B cell (primary cell): ENCODE data around the gene TACO1. TPM values are rescaled to one million over a fixed set of nuclear protein-coding genes. Genes with fewer than 3 reads are reported as not detected.

Experiments
- ATAC-seq: fragments of 200-7000 bp; cut with Tn5 transposase; one replicate; pipeline ENCODE4 v1.10.0; 2021; ENCODE audit warnings: low read depth, mild to moderate bottlenecking, moderate number of reproducible peaks, moderate library complexity
- CTCF ChIA-PET: fragments of 350-600 bp; sonication (Branson Sonifier 250); formaldehyde crosslinking; loops from one replicate; lab custom pipeline; 2021; ENCODE audit warnings: antibody characterized with exemption, inconsistent platforms; lab: Charles Lee
- POLR2A ChIA-PET: fragments of 350-600 bp; sonication (Branson Sonifier 250); formaldehyde crosslinking; loops from one replicate; lab custom pipeline; 2021; ENCODE audit warnings: antibody characterized with exemption; lab: Charles Lee
- DNase-seq: peaks from one replicate; pipeline ENCODE4 v3.0.0; 2013
- H2AFZ ChIP-seq: 2 replicates; pipeline ENCODE4 v1.6.1; 2012; ENCODE audit warnings: mild to moderate bottlenecking, low read depth, low read length; ENCODE audit not compliant: insufficient read depth, poor library complexity, severe bottlenecking
- H3K27ac ChIP-seq, 2 donors: 1 replicate in 1 of 2; 2 replicates in 1 of 2; pipeline ENCODE4 v1.5.1; 2012 to 2013; ENCODE audit warnings: low read length in 2 of 2, mild to moderate bottlenecking in 2 of 2, moderate library complexity in 1 of 2
- H3K27me3 ChIP-seq, 4 experiments: fragments of 200-600 bp in 1 of 4; sonication (generic) in 1 of 4; replicated peaks in 1 of 4; 1 replicate in 2 of 4; 2 replicates in 2 of 4; pipeline versions ENCODE4 v1.6.1 to v1.7.0; 2013 to 2016; ENCODE audit warnings: low read length in 3 of 4, mild to moderate bottlenecking in 2 of 4, mixed read lengths in 1 of 4, moderate library complexity in 1 of 4; ENCODE audit not compliant: insufficient read depth in 4 of 4, control insufficient read depth in 3 of 4; ENCODE audit errors: control extremely low read depth in 1 of 4
- H3K36me3 ChIP-seq, 2 experiments: replicated peaks in 1 of 2; 1 replicate in 1 of 2; 2 replicates in 1 of 2; pipeline versions ENCODE4 v1.6.1 to v1.7.1; 2013; ENCODE audit warnings: low read length in 1 of 2; ENCODE audit not compliant: insufficient read depth in 2 of 2, control insufficient read depth in 1 of 2; ENCODE audit errors: control extremely low read depth in 1 of 2, extremely low read depth in 1 of 2
- H3K4me1 ChIP-seq, 2 donors: fragments of 200-600 bp in 1 of 2; sonication (generic) in 1 of 2; 1 replicate in 1 of 2; 2 replicates in 1 of 2; pipeline versions ENCODE4 v1.5.1 to v1.6.1; 2013 to 2017; ENCODE audit warnings: low read length in 2 of 2; ENCODE audit not compliant: control insufficient read depth in 2 of 2, insufficient read depth in 2 of 2
- H3K4me2 ChIP-seq: replicated peaks from 2 replicates; pipeline ENCODE3; 2012; ENCODE audit warnings: mild to moderate bottlenecking, low read depth, low read length; ENCODE audit not compliant: poor library complexity, severe bottlenecking
- H3K4me3 ChIP-seq, 5 experiments: fragments of 200-600 bp in 1 of 5; sonication (generic) in 1 of 5; 1 replicate in 3 of 5; 2 replicates in 2 of 5; pipeline versions ENCODE4 v1.5.1 to v1.7.0; 2011 to 2016; ENCODE audit warnings: low read length in 4 of 5, mild to moderate bottlenecking in 4 of 5, low read depth in 2 of 5, control low read depth in 1 of 5, moderate library complexity in 1 of 5; ENCODE audit not compliant: insufficient read depth in 1 of 5; ENCODE audit errors: control extremely low read depth in 1 of 5, extremely low read depth in 1 of 5
- H3K79me2 ChIP-seq: fragments of 200-600 bp; sonication (generic); one replicate; pipeline ENCODE4 v1.6.0; 2016; ENCODE audit warnings: low read length; ENCODE audit not compliant: control insufficient read depth, insufficient read depth
- H3K9ac ChIP-seq: fragments of 200-600 bp; sonication (generic); 2 replicates; pipeline ENCODE4 v1.6.1; 2017; ENCODE audit warnings: mild to moderate bottlenecking, low read length, moderate library complexity
- H3K9me3 ChIP-seq, 3 donors: one replicate each; pipeline versions ENCODE4 v1.6.1 to v1.7.1; 2013; ENCODE audit warnings: low read length in 2 of 3; ENCODE audit not compliant: control insufficient read depth in 2 of 3, insufficient read depth in 1 of 3; ENCODE audit errors: control extremely low read depth in 1 of 3
- H4K20me1 ChIP-seq: 2 replicates; pipeline ENCODE4 v1.6.0; 2012; ENCODE audit warnings: mild to moderate bottlenecking, low read length; ENCODE audit not compliant: insufficient read depth, control insufficient read depth, poor library complexity, severe bottlenecking
- H3K27ac Mint-ChIP-seq: one replicate; pipeline ENCODE4 v1.8.0; 2021; ENCODE audit warnings: mixed read lengths
- H3K27me3 Mint-ChIP-seq: one replicate; pipeline ENCODE4 v1.8.0; 2021; ENCODE audit warnings: mixed read lengths
- H3K4me1 Mint-ChIP-seq: one replicate; pipeline ENCODE4 v1.8.0; 2021; ENCODE audit warnings: mixed read lengths
- H3K4me3 Mint-ChIP-seq: one replicate; pipeline ENCODE4 v1.8.0; 2021; ENCODE audit warnings: mixed read lengths
- H3K9me3 Mint-ChIP-seq: one replicate; pipeline ENCODE4 v1.8.0; 2022; ENCODE audit warnings: mixed read lengths; ENCODE audit not compliant: insufficient read depth
- EZH2 ChIP-seq: IDR thresholded peaks from 2 replicates; pipeline ENCODE4 v1.6.1; 2012; ENCODE audit warnings: borderline replicate concordance, low read depth, mild to moderate bottlenecking, moderate library complexity, low read length; ENCODE audit not compliant: insufficient read depth, poor library complexity, severe bottlenecking
- WGBS: methylation state at CpG from one replicate; pipeline ENCODE4 v1.1.5; 2013; ENCODE audit warnings: missing lambda C conversion rate; ENCODE audit not compliant: insufficient coverage; 5-methylcytosine and 5-hydroxymethylcytosine counted together
- intact Hi-C: fragments of 100-400 bp; cut with micrococcal nuclease; formaldehyde crosslinking; loops from one replicate; pipeline ENCODE4 v1.10.0; 2022
- polyA plus RNA-seq: library from polyadenylated mRNA; depleted of rRNA; stranded (reverse); fragments of >200 nt; gene quantifications from 2 replicates; pipeline ENCODE4 v1.2.3, GENCODE V29; 2012
- total RNA-seq, 2 donors: library from RNA; stranded (reverse); fragments of 120-200 nt in 1 of 2; gene quantifications; 1 replicate in 1 of 2; 2 replicates in 1 of 2; pipeline versions ENCODE4 v1.2.3 to v1.2.4, GENCODE V29; 2013 to 2022
- TF ChIP-seq, protein P1 (sequence below): fragments of 200-600 bp; IDR thresholded peaks from one replicate; pipeline ENCODE4 v1.8.0; 2022; ENCODE audit warnings: antibody characterized with exemption, mild to moderate bottlenecking

TACO1 gene
- total and polyA plus RNA-seq, 2 donors (not counting 1 experiment from before 2014, with no cell fraction given): 9.7 to 17.2 TPM

DNA sequence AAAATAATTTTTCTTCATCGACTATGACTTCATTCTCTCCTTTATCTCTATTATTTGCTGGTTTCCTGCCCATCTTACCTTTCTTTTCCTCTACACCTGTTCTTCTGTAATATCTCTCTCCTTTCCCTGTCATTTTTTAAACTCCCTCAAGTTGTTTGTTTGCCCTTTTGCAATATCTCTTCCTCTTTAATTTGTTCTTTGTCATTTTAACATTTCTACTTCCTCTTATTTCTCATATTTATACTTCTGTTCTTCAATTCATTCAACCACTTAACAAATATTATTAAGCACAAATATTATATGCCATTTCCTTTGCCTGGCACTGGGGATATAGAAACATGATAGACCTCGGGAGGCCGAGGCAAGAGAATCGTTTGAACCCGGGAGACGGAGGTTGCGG lies 44.2 kb downstream of the TACO1 start:
- peaks cover 1 to 10% of the 10 kb centered on the region in 2 experiments for H3K36me3 ChIP-seq
- WGBS: 96% methylated on average over 7 of the region's 7 CpGs
- peaks cover 42% of the 10 kb centered on the region for H3K4me1 Mint-ChIP-seq
- H3K9me3 ChIP-seq: no peaks in the 10 kb centered on the region
- no peaks in the 10 kb centered on the region for H3K9me3 Mint-ChIP-seq
- peak overlapping the region; percentile 16 for H3K4me2 ChIP-seq
- H3K27ac ChIP-seq: peak overlapping the region in 1 of 2 donors; percentile 85
- no peak overlapping the region for H2AFZ ChIP-seq
- DNase-seq (no peak), ATAC-seq (no peak)
- peaks cover 29 to 39% of the 10 kb centered on the region in 2 donors for H3K4me1 ChIP-seq
- intact Hi-C loops: no loop called here
- no peaks in the 10 kb centered on the region for H3K27me3 Mint-ChIP-seq
- no peak overlapping the region for H3K4me3 Mint-ChIP-seq
- H3K27ac Mint-ChIP-seq: peak overlapping the region; percentile 82
- ChIA-PET CTCF (interaction anchor here (1.3 kb wide), 1 partner anchor 66 kb away, joined by 5 read pairs; no protein-coding TSS in a partner anchor), POLR2A (interaction anchor here (1.2 kb wide), 1 partner anchor 52 kb away, joined by 5 read pairs; no protein-coding TSS in a partner anchor)
- peaks cover 15% of the 10 kb centered on the region for H3K79me2 ChIP-seq
- H3K9ac ChIP-seq: no peak overlapping the region
- H3K27me3 ChIP-seq: no peaks in the 10 kb centered on the region
- no peaks in the 10 kb centered on the region for H4K20me1 ChIP-seq
- no peak for TF ChIP-seq EZH2
- TF ChIP-seq, protein P1, sequence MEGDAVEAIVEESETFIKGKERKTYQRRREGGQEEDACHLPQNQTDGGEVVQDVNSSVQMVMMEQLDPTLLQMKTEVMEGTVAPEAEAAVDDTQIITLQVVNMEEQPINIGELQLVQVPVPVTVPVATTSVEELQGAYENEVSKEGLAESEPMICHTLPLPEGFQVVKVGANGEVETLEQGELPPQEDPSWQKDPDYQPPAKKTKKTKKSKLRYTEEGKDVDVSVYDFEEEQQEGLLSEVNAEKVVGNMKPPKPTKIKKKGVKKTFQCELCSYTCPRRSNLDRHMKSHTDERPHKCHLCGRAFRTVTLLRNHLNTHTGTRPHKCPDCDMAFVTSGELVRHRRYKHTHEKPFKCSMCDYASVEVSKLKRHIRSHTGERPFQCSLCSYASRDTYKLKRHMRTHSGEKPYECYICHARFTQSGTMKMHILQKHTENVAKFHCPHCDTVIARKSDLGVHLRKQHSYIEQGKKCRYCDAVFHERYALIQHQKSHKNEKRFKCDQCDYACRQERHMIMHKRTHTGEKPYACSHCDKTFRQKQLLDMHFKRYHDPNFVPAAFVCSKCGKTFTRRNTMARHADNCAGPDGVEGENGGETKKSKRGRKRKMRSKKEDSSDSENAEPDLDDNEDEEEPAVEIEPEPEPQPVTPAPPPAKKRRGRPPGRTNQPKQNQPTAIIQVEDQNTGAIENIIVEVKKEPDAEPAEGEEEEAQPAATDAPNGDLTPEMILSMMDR: no peak
- H3K4me3 ChIP-seq: no peak overlapping the region

DNA sequence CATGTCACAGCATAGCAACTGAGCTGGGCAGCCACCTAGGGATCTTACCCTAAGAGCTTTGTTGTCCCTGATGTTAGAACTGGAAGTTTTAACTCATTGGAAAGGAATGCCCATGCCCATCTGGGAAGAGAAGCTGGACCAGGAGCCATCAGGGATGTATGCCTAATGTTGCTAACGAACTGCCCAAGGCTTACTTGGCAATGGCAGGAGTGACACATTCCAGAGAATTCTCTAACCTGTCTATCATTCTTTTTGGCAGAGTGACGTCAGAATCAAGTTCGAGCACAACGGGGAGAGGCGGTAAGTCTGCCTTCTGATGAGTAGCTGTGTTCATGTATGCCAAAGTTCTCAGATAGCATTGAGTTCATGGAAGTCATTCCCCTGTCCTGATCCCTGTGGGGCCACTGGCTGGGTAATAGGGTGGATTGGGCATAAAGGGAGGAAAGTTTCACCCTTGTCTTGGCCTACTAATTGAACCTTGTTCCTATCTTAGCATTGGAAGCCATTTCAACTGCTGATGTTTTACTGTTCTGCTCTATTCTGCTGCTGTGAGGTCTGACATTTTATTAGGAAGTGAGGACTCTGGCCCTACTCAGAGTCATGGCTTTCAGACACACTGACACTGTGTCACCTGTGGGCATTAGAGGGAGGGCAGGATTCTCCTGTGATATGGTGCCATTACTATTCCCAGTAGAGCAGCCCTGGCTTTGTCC lies 45.2 kb downstream of the TACO1 start:
- no peaks in the 10 kb centered on the region for H4K20me1 ChIP-seq
- H3K79me2 ChIP-seq: peaks cover 15% of the 10 kb centered on the region
- Mint-ChIP-seq H3K27me3 (no peaks in the 10 kb centered on the region), H3K4me1 (peaks cover 39% of the 10 kb centered on the region), H3K27ac (peak overlapping the region; percentile 82), H3K4me3 (peak overlapping the region; percentile 70), H3K9me3 (no peaks in the 10 kb centered on the region)
- peak overlapping the region; percentile 46 to 85 for H3K27ac ChIP-seq
- H3K9me3 ChIP-seq: no peaks in the 10 kb centered on the region
- 100% methylated on average over 2 of the region's 5 CpGs for WGBS
- intact Hi-C loops: no loop called here
- H3K27me3 ChIP-seq: no peaks in the 10 kb centered on the region
- TF ChIP-seq, protein P1: no peak
- TF ChIP-seq EZH2: no peak
- peak overlapping the region; percentile 52 for H3K4me2 ChIP-seq
- no peak overlapping the region for H3K4me3 ChIP-seq
- H3K36me3 ChIP-seq: peaks cover 2 to 12% of the 10 kb centered on the region in 2 experiments
- ATAC-seq: peak; percentile 77
- ChIA-PET POLR2A (interaction anchor here (1.0 to 1.2 kb wide), 3 partner anchors 23 to 53 kb away, joined by 3 to 5 read pairs (median 4); no protein-coding TSS in a partner anchor), CTCF (interaction anchor here (0.8 to 1.4 kb wide), 6 partner anchors 20 to 65 kb away, joined by 3 to 5 read pairs (median 3); no protein-coding TSS in a partner anchor)
- H2AFZ ChIP-seq: peak overlapping the region; percentile 20
- peaks cover 29 to 39% of the 10 kb centered on the region in 2 donors for H3K4me1 ChIP-seq
- H3K9ac ChIP-seq: peak overlapping the region; percentile 8
- no peak for DNase-seq
